A673 (cell line): Measurements from ENCODE around the gene LRBA.

Experiments
- EZH2 ChIP-seq: fragments of 200-600 bp; sonication (generic); IDR thresholded peaks from 2 replicates; pipeline ENCODE4 v1.6.1; 2017; ENCODE audit warnings: borderline replicate concordance, low read depth, mild to moderate bottlenecking, mixed read lengths, antibody characterized with exemption, low read length; ENCODE audit not compliant: poor library complexity, severe bottlenecking
- TF ChIP-seq, protein P1 (sequence below): fragments of 300-800, 200-600 bp; sonication (generic); conservative IDR thresholded peaks from 2 replicates; pipeline ENCODE4 v1.5.1; 2017; ENCODE audit warnings: low read depth, mild to moderate bottlenecking, antibody characterized with exemption, low read length, moderate library complexity, mixed read lengths

GRCh38 chr4:150722908-150723362 is 292.1 kb downstream of the LRBA start:
- TF ChIP-seq, protein P1, sequence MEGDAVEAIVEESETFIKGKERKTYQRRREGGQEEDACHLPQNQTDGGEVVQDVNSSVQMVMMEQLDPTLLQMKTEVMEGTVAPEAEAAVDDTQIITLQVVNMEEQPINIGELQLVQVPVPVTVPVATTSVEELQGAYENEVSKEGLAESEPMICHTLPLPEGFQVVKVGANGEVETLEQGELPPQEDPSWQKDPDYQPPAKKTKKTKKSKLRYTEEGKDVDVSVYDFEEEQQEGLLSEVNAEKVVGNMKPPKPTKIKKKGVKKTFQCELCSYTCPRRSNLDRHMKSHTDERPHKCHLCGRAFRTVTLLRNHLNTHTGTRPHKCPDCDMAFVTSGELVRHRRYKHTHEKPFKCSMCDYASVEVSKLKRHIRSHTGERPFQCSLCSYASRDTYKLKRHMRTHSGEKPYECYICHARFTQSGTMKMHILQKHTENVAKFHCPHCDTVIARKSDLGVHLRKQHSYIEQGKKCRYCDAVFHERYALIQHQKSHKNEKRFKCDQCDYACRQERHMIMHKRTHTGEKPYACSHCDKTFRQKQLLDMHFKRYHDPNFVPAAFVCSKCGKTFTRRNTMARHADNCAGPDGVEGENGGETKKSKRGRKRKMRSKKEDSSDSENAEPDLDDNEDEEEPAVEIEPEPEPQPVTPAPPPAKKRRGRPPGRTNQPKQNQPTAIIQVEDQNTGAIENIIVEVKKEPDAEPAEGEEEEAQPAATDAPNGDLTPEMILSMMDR, result peak; percentile 48
- TF ChIP-seq EZH2, result no peak
